Transverse colon (tissue), 3 donors: ENCODE data around the gene HABP2.

Experiments
- CTCF ChIP-seq, 5 experiments: fragments of 200-600 bp in 3 of 5; fragments of 450-650 bp in 2 of 5; sonication (generic) in 3 of 5; IDR thresholded peaks; 1 replicate in 2 of 5; 2 replicates in 3 of 5; pipeline ENCODE4 v1.5.1; 2016 to 2017; ENCODE audit warnings: antibody characterized with exemption in 5 of 5, inconsistent platforms in 3 of 5, mild to moderate bottlenecking in 2 of 5, moderate library complexity in 1 of 5
- EP300 ChIP-seq: sonication (generic); formaldehyde crosslinking; IDR thresholded peaks from one replicate; pipeline ENCODE4 v1.6.1; 2017; ENCODE audit warnings: antibody characterized with exemption, low read depth

- no peak for TF ChIP-seq CTCF (IDR thresholded peaks at IDR 0.05)
- no peak for TF ChIP-seq EP300
These were observed 11.9 kb upstream of the HABP2 start for GRCh38 chr10:113540845-113541548.
